ENCODE measurements around the gene COL19A1.
"Not testable (repeated sequence)": the region's sequence is repeated elsewhere in the genome, so short reads cannot be mapped to it uniquely, and the experiment has no call there.

Gene COL19A1

GRCh38 chr6:69914015-69914485 lies 47.7 kb downstream of the COL19A1 start:
- no peak overlapping the region for H3K27ac Mint-ChIP-seq
- no peaks in the 10 kb centered on the region for H3K4me1 Mint-ChIP-seq
- H3K4me3 Mint-ChIP-seq: no peak overlapping the region
- no peaks in the 10 kb centered on the region for H3K36me3 Mint-ChIP-seq
- no peaks in the 10 kb centered on the region for H3K9me3 Mint-ChIP-seq
- H3K27me3 Mint-ChIP-seq: no peaks in the 10 kb centered on the region

GRCh38 chr6:69915346-69915745 lies 49.0 kb downstream of the COL19A1 start:
- no peaks in the 10 kb centered on the region for H3K9me3 Mint-ChIP-seq
- no peaks in the 10 kb centered on the region for H3K36me3 Mint-ChIP-seq
- H3K4me1 Mint-ChIP-seq: no peaks in the 10 kb centered on the region
- no peaks in the 10 kb centered on the region for H3K27me3 Mint-ChIP-seq
- H3K27ac Mint-ChIP-seq: no peak overlapping the region
- H3K4me3 Mint-ChIP-seq: no peak overlapping the region

GRCh38 chr6:69917834-69918233 lies 51.5 kb downstream of the COL19A1 start:
- H3K27ac Mint-ChIP-seq: peak overlapping the region; percentile 5
- no peaks in the 10 kb centered on the region for H3K9me3 Mint-ChIP-seq
- no peaks in the 10 kb centered on the region for H3K27me3 Mint-ChIP-seq
- H3K4me3 Mint-ChIP-seq: no peak overlapping the region
- no peaks in the 10 kb centered on the region for H3K4me1 Mint-ChIP-seq
- H3K36me3 Mint-ChIP-seq: no peaks in the 10 kb centered on the region

GRCh38 chr6:69918813-69919475 lies 52.6 kb downstream of the COL19A1 start:
- H3K4me1 Mint-ChIP-seq: no peaks in the 10 kb centered on the region
- H3K27me3 Mint-ChIP-seq: no peaks in the 10 kb centered on the region
- no peak overlapping the region for H3K4me3 Mint-ChIP-seq
- H3K36me3 Mint-ChIP-seq: no peaks in the 10 kb centered on the region
- H3K27ac Mint-ChIP-seq: no peak overlapping the region
- H3K9me3 Mint-ChIP-seq: no peaks in the 10 kb centered on the region

- H3K9me3 Mint-ChIP-seq, H3K27ac Mint-ChIP-seq, H3K4me1 Mint-ChIP-seq: not testable (repeated sequence)
Observed at GRCh38 chr6:69921066-69921465, 54.7 kb downstream of the COL19A1 start.

GRCh38 chr6:69921611-69922010 lies 55.3 kb downstream of the COL19A1 start:
- not testable (repeated sequence) for H3K27ac Mint-ChIP-seq, H3K36me3 Mint-ChIP-seq, H3K4me1 Mint-ChIP-seq, H3K27me3 Mint-ChIP-seq, H3K4me3 Mint-ChIP-seq, H3K9me3 Mint-ChIP-seq

More at GRCh38 chr6:69921066-69921465, 54.7 kb downstream of the COL19A1 start:
- not testable (repeated sequence) for H3K36me3 Mint-ChIP-seq, H3K27me3 Mint-ChIP-seq, H3K4me3 Mint-ChIP-seq

- H3K4me3 Mint-ChIP-seq: no peak overlapping the region
- H3K36me3 Mint-ChIP-seq: peaks cover 4% of the 10 kb centered on the region
- no peaks in the 10 kb centered on the region for H3K4me1 Mint-ChIP-seq
- H3K27me3 Mint-ChIP-seq: peaks cover 5% of the 10 kb centered on the region
- no peak overlapping the region for H3K27ac Mint-ChIP-seq
- peaks cover 6% of the 10 kb centered on the region for H3K9me3 Mint-ChIP-seq
Observed at GRCh38 chr6:69926745-69927144, 60.4 kb downstream of the COL19A1 start.

- H3K36me3 Mint-ChIP-seq: no peaks in the 10 kb centered on the region
- peaks cover 9% of the 10 kb centered on the region for H3K27me3 Mint-ChIP-seq
- H3K27ac Mint-ChIP-seq: no peak overlapping the region
- no peak overlapping the region for H3K4me3 Mint-ChIP-seq
- no peaks in the 10 kb centered on the region for H3K4me1 Mint-ChIP-seq
- H3K9me3 Mint-ChIP-seq: no peaks in the 10 kb centered on the region
Observed at GRCh38 chr6:69933239-69933638, 66.9 kb downstream of the COL19A1 start.

GRCh38 chr6:69935079-69935478 lies 68.7 kb downstream of the COL19A1 start:
- H3K9me3 Mint-ChIP-seq: no peaks in the 10 kb centered on the region

GRCh38 chr6:69936674-69937363 lies 70.5 kb downstream of the COL19A1 start:
- no peaks in the 10 kb centered on the region for H3K9me3 Mint-ChIP-seq
- H3K27ac Mint-ChIP-seq: no peak overlapping the region
- peaks cover 9% of the 10 kb centered on the region for H3K27me3 Mint-ChIP-seq
- H3K4me3 Mint-ChIP-seq: no peak overlapping the region
- no peaks in the 10 kb centered on the region for H3K36me3 Mint-ChIP-seq
- no peaks in the 10 kb centered on the region for H3K4me1 Mint-ChIP-seq

More at GRCh38 chr6:69935079-69935478, 68.7 kb downstream of the COL19A1 start:
- no peaks in the 10 kb centered on the region for H3K4me1 Mint-ChIP-seq
- peaks cover 10% of the 10 kb centered on the region for H3K27me3 Mint-ChIP-seq
- H3K4me3 Mint-ChIP-seq: no peak overlapping the region
- no peak overlapping the region for H3K27ac Mint-ChIP-seq
- H3K36me3 Mint-ChIP-seq: no peaks in the 10 kb centered on the region

- Mint-ChIP-seq H3K4me1 (no peaks in the 10 kb centered on the region), H3K27ac (no peak overlapping the region)
Observed at GRCh38 chr6:69937402-69938136, 71.2 kb downstream of the COL19A1 start.

GRCh38 chr6:69942485-69942884 lies 76.1 kb downstream of the COL19A1 start:
- H3K4me3 Mint-ChIP-seq: no peak overlapping the region
- no peak overlapping the region for H3K27ac Mint-ChIP-seq
- H3K9me3 Mint-ChIP-seq: no peaks in the 10 kb centered on the region
- no peaks in the 10 kb centered on the region for H3K36me3 Mint-ChIP-seq
- H3K27me3 Mint-ChIP-seq: peaks cover 14% of the 10 kb centered on the region
- H3K4me1 Mint-ChIP-seq: no peaks in the 10 kb centered on the region

More at GRCh38 chr6:69937402-69938136, 71.2 kb downstream of the COL19A1 start:
- Mint-ChIP-seq H3K9me3 (no peaks in the 10 kb centered on the region), H3K27me3 (peaks cover 9% of the 10 kb centered on the region), H3K36me3 (no peaks in the 10 kb centered on the region), H3K4me3 (no peak overlapping the region)

- Mint-ChIP-seq H3K4me3 (no peak overlapping the region), H3K36me3 (no peaks in the 10 kb centered on the region), H3K27me3 (peaks cover 14% of the 10 kb centered on the region), H3K27ac (no peak overlapping the region), H3K4me1 (no peaks in the 10 kb centered on the region), H3K9me3 (no peaks in the 10 kb centered on the region)
Observed at GRCh38 chr6:69945192-69945591, 78.8 kb downstream of the COL19A1 start.

- H3K27ac Mint-ChIP-seq: no peak overlapping the region
- H3K27me3 Mint-ChIP-seq: peaks cover 16% of the 10 kb centered on the region
- H3K36me3 Mint-ChIP-seq: no peaks in the 10 kb centered on the region
- no peaks in the 10 kb centered on the region for H3K4me1 Mint-ChIP-seq
- no peaks in the 10 kb centered on the region for H3K9me3 Mint-ChIP-seq
- no peak overlapping the region for H3K4me3 Mint-ChIP-seq
Observed at GRCh38 chr6:69948479-69949114, 82.2 kb downstream of the COL19A1 start.

GRCh38 chr6:69953491-69953890 lies 87.1 kb downstream of the COL19A1 start:
- Mint-ChIP-seq H3K4me3 (no peak overlapping the region), H3K9me3 (no peaks in the 10 kb centered on the region), H3K36me3 (no peaks in the 10 kb centered on the region), H3K27me3 (peaks cover 3% of the 10 kb centered on the region), H3K27ac (no peak overlapping the region), H3K4me1 (no peaks in the 10 kb centered on the region)

All from activated naive CD4-positive, alpha-beta T cell treated with anti-CD3 and anti-CD28 coated beads, Interleukin-2, amount 50 U/mL, for 24 hours (primary cell).